Islet of Langerhans (tissue), 1 donor: ENCODE measurements around the gene RIOK1.
"Not testable (repeated sequence)": the region's sequence is repeated elsewhere in the genome, so short reads cannot be mapped to it uniquely, and the experiment has no call there.

Experiments used
- FAIRE-seq: peaks from one replicate; lab custom pipeline; 2011; peaks lifted over from hg19 to GRCh38; lab: Jason Lieb, UNC

Gene RIOK1

GRCh38 chr6:7389451-7390225 lies at the start of gene RIOK1, which contains the start of gene CAGE1:
TSS of gene RIOK1 (plus strand) at chr6:7389808. CDS start at chr6:7390003, 195 bp downstream.
TSS of gene CAGE1 (minus strand) at chr6:7389742. CDS start at chr6:7387173, 2,569 bp downstream.
- FAIRE-seq, result no peak

- no peak for FAIRE-seq
Measured at GRCh38 chr6:7341271-7341670, 48.3 kb upstream of the RIOK1 start.

GRCh38 chr6:7341989-7342742 lies 47.4 kb upstream of the RIOK1 start:
- no peak for FAIRE-seq

- FAIRE-seq, result no peak
Measured at GRCh38 chr6:7343546-7344475, 45.8 kb upstream of the RIOK1 start.

GRCh38 chr6:7344773-7345450 lies 44.7 kb upstream of the RIOK1 start:
- not testable (repeated sequence) for FAIRE-seq

- FAIRE-seq, result not testable (repeated sequence)
Measured at GRCh38 chr6:7347551-7347997, 42.0 kb upstream of the RIOK1 start.

GRCh38 chr6:7350591-7350990 lies 39.0 kb upstream of the RIOK1 start:
- not testable (repeated sequence) for FAIRE-seq

- not testable (repeated sequence) for FAIRE-seq
Measured at GRCh38 chr6:7351916-7352315, 37.7 kb upstream of the RIOK1 start.

- no peak for FAIRE-seq
Measured at GRCh38 chr6:7367408-7367807, 22.2 kb upstream of the RIOK1 start.

- no peak for FAIRE-seq
Measured at GRCh38 chr6:7373739-7374138, 15.9 kb upstream of the RIOK1 start.

GRCh38 chr6:7377961-7378360 lies 11.6 kb upstream of the RIOK1 start:
- no peak for FAIRE-seq

GRCh38 chr6:7378740-7379139 lies 10.9 kb upstream of the RIOK1 start:
- FAIRE-seq, result no peak

- no peak for FAIRE-seq
Measured at GRCh38 chr6:7381092-7381491, 8.5 kb upstream of the RIOK1 start.

GRCh38 chr6:7389162-7389450 lies 502 bp upstream of the RIOK1 start:
- FAIRE-seq, result no peak

- FAIRE-seq, result no peak
Measured at GRCh38 chr6:7390226-7390878, 744 bp downstream of the RIOK1 start.

- FAIRE-seq, result no peak
Measured at GRCh38 chr6:7391151-7391550, 1.5 kb downstream of the RIOK1 start.

GRCh38 chr6:7392402-7392801 lies 2.8 kb downstream of the RIOK1 start:
- FAIRE-seq, result no peak

- FAIRE-seq, result no peak
Measured at GRCh38 chr6:7401075-7401474, 11.5 kb downstream of the RIOK1 start.

GRCh38 chr6:7402716-7403115 lies 13.1 kb downstream of the RIOK1 start:
- FAIRE-seq, result no peak

- no peak for FAIRE-seq
Measured at GRCh38 chr6:7404546-7404945, 14.9 kb downstream of the RIOK1 start.

- FAIRE-seq, result no peak
Measured at GRCh38 chr6:7406743-7407142, 17.1 kb downstream of the RIOK1 start.
